DOHH2 (cell line): Measurements from ENCODE around the gene ZNF785.

Source experiments
- H3F3A ChIP-seq: fragments of 200-600 bp; sonication (generic), shearing (Covaris generic); 2 replicates; pipeline ENCODE4 v1.6.0; 2016; ENCODE audit warnings: antibody characterized with exemption, mild to moderate bottlenecking; ENCODE audit not compliant: control insufficient read depth, insufficient read depth
- H3K27ac ChIP-seq: fragments of 200-600 bp; sonication (generic); 2 replicates; pipeline ENCODE4 v1.5.1; 2014; ENCODE audit warnings: low read depth, mild to moderate bottlenecking, low read length, moderate library complexity
- H3K27me3 ChIP-seq: fragments of 200-600 bp; sonication (generic); 2 replicates; pipeline ENCODE4 v1.6.1; 2014; ENCODE audit warnings: mild to moderate bottlenecking, low read length, mixed read lengths; ENCODE audit not compliant: control insufficient read depth
- H3K36me3 ChIP-seq: fragments of 200-600 bp; sonication (generic); 2 replicates; pipeline ENCODE4 v1.6.1; 2014; ENCODE audit warnings: mild to moderate bottlenecking, low read length, moderate library complexity, mixed read lengths; ENCODE audit not compliant: control insufficient read depth
- H3K4me1 ChIP-seq: fragments of 200-600 bp; sonication (generic); 2 replicates; pipeline ENCODE4 v1.6.1; 2014; ENCODE audit warnings: mild to moderate bottlenecking, low read length, mixed read lengths; ENCODE audit not compliant: control insufficient read depth
- H3K4me2 ChIP-seq: fragments of 200-600 bp; sonication (generic); 2 replicates; pipeline ENCODE4 v1.6.0; 2014; ENCODE audit warnings: mild to moderate bottlenecking, low read length, moderate library complexity
- H3K4me3 ChIP-seq: fragments of 200-600 bp; sonication (generic); 2 replicates; pipeline ENCODE4 v1.5.1; 2014; ENCODE audit warnings: mild to moderate bottlenecking, low read length, mixed read lengths
- H3K79me2 ChIP-seq: fragments of 200-600 bp; sonication (generic); 2 replicates; pipeline ENCODE4 v1.6.1; 2014; ENCODE audit warnings: mild to moderate bottlenecking, low read length, mixed read lengths; ENCODE audit not compliant: control insufficient read depth
- H3K9me2 ChIP-seq: fragments of 200-600 bp; sonication (generic); replicated peaks from 2 replicates; pipeline ENCODE4 v1.6.1; 2014; ENCODE audit warnings: mild to moderate bottlenecking, low read length, mixed read lengths; ENCODE audit not compliant: control insufficient read depth
- H3K9me3 ChIP-seq: fragments of 200-600 bp; sonication (generic); 2 replicates; pipeline ENCODE4 v1.6.1; 2014; ENCODE audit warnings: antibody characterized with exemption, low read length, mixed read lengths; ENCODE audit not compliant: control insufficient read depth, insufficient read depth
- H4K20me1 ChIP-seq: fragments of 200-600 bp; sonication (generic); 2 replicates; pipeline ENCODE4 v1.6.0; 2014; ENCODE audit warnings: low read depth, mild to moderate bottlenecking, antibody characterized with exemption, low read length, moderate library complexity; ENCODE audit not compliant: control insufficient read depth, insufficient read depth
- CTCF ChIP-seq: fragments of 200-600 bp; sonication (generic); IDR thresholded peaks from one replicate; pipeline ENCODE4 v1.5.1; 2014; ENCODE audit warnings: antibody characterized with exemption, mild to moderate bottlenecking, low read depth, low read length; ENCODE audit not compliant: poor library complexity, severe bottlenecking
- EZH2phosphoT487 ChIP-seq: fragments of 200-600 bp; sonication (generic); IDR thresholded peaks from 2 replicates; pipeline ENCODE4 v1.6.1; 2017; ENCODE audit warnings: borderline replicate concordance, mild to moderate bottlenecking, antibody characterized with exemption, low read length, moderate library complexity, mixed read lengths

Gene ZNF785

GRCh38 chr16:30619638-30620037 lies 34.1 kb upstream of the ZNF785 start:
- Histone ChIP-seq H3K4me1 (peaks cover 29% of the 10 kb centered on the region), H4K20me1 (no peaks in the 10 kb centered on the region), H3K27ac (no peak overlapping the region), H3K4me2 (no peak overlapping the region), H3K9me3 (peaks cover 12% of the 10 kb centered on the region; the same call in 1 of the 2 replicates), H3K79me2 (no peaks in the 10 kb centered on the region), H3F3A (no peaks in the 10 kb centered on the region), H3K27me3 (no peaks in the 10 kb centered on the region), H3K4me3 (no peak overlapping the region), H3K9me2 (no peaks in the 10 kb centered on the region), H3K36me3 (no peaks in the 10 kb centered on the region)
- TF ChIP-seq CTCF, result no peak
- no peak for TF ChIP-seq EZH2phosphoT487

DNA sequence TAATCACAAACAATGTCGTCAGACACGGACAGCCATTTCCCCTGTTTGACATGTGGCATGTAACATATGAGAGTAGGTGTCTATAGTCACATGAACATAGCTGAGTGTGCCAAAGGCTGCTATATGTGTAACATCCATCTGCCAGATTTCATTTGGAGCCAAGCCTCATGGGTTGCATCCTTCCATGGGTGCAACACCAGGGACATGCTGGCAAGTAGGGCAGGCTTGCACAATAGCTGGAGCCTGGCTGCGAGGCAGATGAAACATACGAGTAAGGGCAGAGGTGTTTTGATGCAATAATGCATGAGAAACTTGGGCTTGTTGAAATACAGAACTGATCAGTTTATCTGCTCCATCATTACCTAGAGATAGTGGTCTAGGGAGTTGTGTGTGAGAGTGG lies 33.7 kb upstream of the ZNF785 start:
- no peak overlapping the region for H3K4me3 ChIP-seq
- H3K4me2 ChIP-seq, result no peak overlapping the region
- peaks cover 11% of the 10 kb centered on the region; the same call in 1 of the 2 replicates for H3K9me3 ChIP-seq
- H3K4me1 ChIP-seq, result peaks cover 32% of the 10 kb centered on the region
- no peaks in the 10 kb centered on the region for H3K9me2 ChIP-seq
- H3F3A ChIP-seq, result no peaks in the 10 kb centered on the region
- H4K20me1 ChIP-seq, result no peaks in the 10 kb centered on the region
- no peaks in the 10 kb centered on the region for H3K27me3 ChIP-seq
- TF ChIP-seq CTCF, result no peak
- no peak for TF ChIP-seq EZH2phosphoT487
- no peak overlapping the region for H3K27ac ChIP-seq
- no peaks in the 10 kb centered on the region for H3K79me2 ChIP-seq
- H3K36me3 ChIP-seq, result no peaks in the 10 kb centered on the region

DNA sequence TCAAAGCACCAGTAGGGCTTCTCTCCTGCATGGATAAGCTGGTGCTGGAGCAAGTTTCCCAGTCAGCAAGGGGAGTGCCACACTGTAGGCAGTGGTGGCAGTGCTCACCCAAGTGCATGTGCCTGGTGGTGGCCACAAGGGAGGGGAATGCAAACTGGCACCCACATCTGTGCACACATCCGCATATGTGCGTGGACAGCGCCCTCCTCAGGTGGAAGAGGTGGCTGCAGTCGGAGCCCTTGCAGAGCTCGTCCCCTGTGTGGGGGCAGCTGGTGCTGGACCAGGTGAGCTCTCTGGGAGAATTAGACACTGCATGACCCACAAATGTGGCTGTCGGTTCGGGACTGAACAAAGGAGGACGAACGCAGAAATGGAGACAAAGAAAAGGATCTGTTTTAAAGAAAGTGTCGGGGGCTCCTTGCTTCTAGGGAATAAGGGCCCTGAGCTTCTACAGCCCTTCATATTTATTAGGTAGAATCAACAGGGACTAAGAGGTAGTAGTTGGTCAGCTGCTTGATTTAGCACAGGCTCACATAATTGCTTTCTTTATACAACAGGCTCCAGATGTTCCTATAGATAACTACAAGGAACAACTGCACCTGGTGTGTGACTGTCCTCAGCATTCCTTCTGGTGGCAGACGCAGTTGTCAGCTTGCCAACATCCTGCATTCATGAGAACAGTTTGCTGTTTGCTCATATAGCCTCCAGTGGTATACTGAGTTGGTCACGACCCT lies 30.0 kb upstream of the ZNF785 start:
- Histone ChIP-seq H4K20me1 (no peaks in the 10 kb centered on the region), H3K9me2 (no peaks in the 10 kb centered on the region), H3K27ac (no peak overlapping the region), H3K27me3 (no peaks in the 10 kb centered on the region), H3K36me3 (no peaks in the 10 kb centered on the region), H3K9me3 (no peaks in the 10 kb centered on the region), H3K4me2 (no peak overlapping the region), H3K79me2 (no peaks in the 10 kb centered on the region), H3K4me1 (peaks cover 25% of the 10 kb centered on the region), H3K4me3 (no peak overlapping the region), H3F3A (peaks cover 7% of the 10 kb centered on the region; the same call in 1 of the 2 replicates)
- TF ChIP-seq EZH2phosphoT487 (no peak), CTCF (peak; percentile 94)
